A549 (cell line): ENCODE data around the gene RASA3.

Experiments used
- JUNB ChIP-seq: fragments of >200 bp; sonication (Bioruptor Twin); formaldehyde crosslinking; IDR thresholded peaks from 2 replicates; pipeline ENCODE4 v1.6.1; 2016
- MAX ChIP-seq: IDR thresholded peaks from 2 replicates; pipeline ENCODE4 v1.6.1; 2012
- RCOR1 ChIP-seq: fragments of 150-350 bp; IDR thresholded peaks from 2 replicates; pipeline ENCODE4 v1.6.1; 2014; ENCODE audit warnings: antibody characterized with exemption, low read length, low read depth

- TF ChIP-seq JUNB (no peak), MAX (no peak), RCOR1 (no peak)
Measured at GRCh38 chr13:113938716-113939115, 193.7 kb downstream of the RASA3 start.
